GM18526 (cell line): Measurements from ENCODE around the gene CYP24A1.

Experiments used
- POLR2A ChIP-seq: IDR thresholded peaks from 3 replicates; pipeline ENCODE4 v1.6.1; 2011; ENCODE audit not compliant: insufficient read length; ENCODE audit errors: extremely low read depth

Gene CYP24A1

GRCh38 chr20:54108326-54108642, 65.5 kb downstream of the CYP24A1 start:
- TF ChIP-seq POLR2A, result no peak

- no peak for TF ChIP-seq POLR2A
Observed at GRCh38 chr20:54107600-54108325, 66.0 kb downstream of the CYP24A1 start.

- no peak for TF ChIP-seq POLR2A
Observed at GRCh38 chr20:54107181-54107580, 66.6 kb downstream of the CYP24A1 start.

- no peak for TF ChIP-seq POLR2A
Observed at GRCh38 chr20:54106162-54106561, 67.6 kb downstream of the CYP24A1 start.

GRCh38 chr20:54105653-54106052, 68.1 kb downstream of the CYP24A1 start:
- no peak for TF ChIP-seq POLR2A

GRCh38 chr20:54104781-54105180, 69.0 kb downstream of the CYP24A1 start:
- TF ChIP-seq POLR2A, result no peak

GRCh38 chr20:54103762-54104600, 69.8 kb downstream of the CYP24A1 start:
- no peak for TF ChIP-seq POLR2A
